Measurements from ENCODE around the gene TBKBP1.

- TF ChIP-seq ZNF530 (tag by site-specific recombination; IDR thresholded peaks at IDR 0.05; ENCODE audit: low read depth) (no peak), CTCF (tag by site-specific recombination; IDR thresholded peaks at IDR 0.05) (no peak), BCL6B (tag by site-specific recombination; IDR thresholded peaks at IDR 0.05) (no peak), ZBTB8A (tag by site-specific recombination; IDR thresholded peaks at IDR 0.05) (no peak)
These were observed 19.5 kb upstream of the TBKBP1 start for GRCh38 chr17:47674499-47674898.
